K562 (cell line): Measurements from ENCODE around the gene WFIKKN2. TPM values are rescaled to one million over a fixed set of nuclear protein-coding genes. Genes with fewer than 3 reads are reported as not detected.
A peak's percentile ranks its signal among the peaks of the same experiment; 100 is the strongest.

ENCODE experiments used
- ASH1L ChIP-seq: fragments of 450-650 bp; IDR thresholded peaks from 2 replicates; pipeline ENCODE4 v1.6.1; 2018; ENCODE audit warnings: borderline replicate concordance, mild to moderate bottlenecking, low read depth; ENCODE audit not compliant: partially characterized antibody
- CHD1 ChIP-seq: fragments of 200-600 bp; sonication (generic); IDR thresholded peaks from one replicate; pipeline ENCODE4 v1.6.1; 2012; ENCODE audit warnings: mild to moderate bottlenecking, moderate library complexity, low read length, inconsistent platforms
- GTF2A2 ChIP-seq: IDR thresholded peaks from 2 replicates; pipeline ENCODE4 v1.6.1; 2016; ENCODE audit warnings: mild to moderate bottlenecking, missing genetic modification characterization, missing compliant biosample characterization
- KDM4B ChIP-seq, 2 experiments: fragments of 450-650 bp in 1 of 2; sonication (generic) in 1 of 2; IDR thresholded peaks; 2 replicates each; pipeline ENCODE4 v1.6.1; 2016 to 2017; ENCODE audit warnings: borderline replicate concordance in 2 of 2, antibody characterized with exemption in 1 of 2, low read depth in 1 of 2, mild to moderate bottlenecking in 1 of 2
- PHB2 ChIP-seq: fragments of 450-650 bp; IDR thresholded peaks from 2 replicates; pipeline ENCODE4 v1.6.1; 2017; ENCODE audit warnings: low read depth
- PTRF ChIP-seq: fragments of 450-650 bp; IDR thresholded peaks from 2 replicates; pipeline ENCODE4 v1.6.1; 2016; ENCODE audit warnings: mild to moderate bottlenecking, missing genetic modification characterization, missing compliant biosample characterization
- RAD51 ChIP-seq: fragments of 450-650 bp; IDR thresholded peaks from 2 replicates; pipeline ENCODE4 v1.7.1; 2016; ENCODE audit warnings: low read depth, mild to moderate bottlenecking, borderline replicate concordance
- RFX1 ChIP-seq: fragments of 450-650 bp; IDR thresholded peaks from 2 replicates; pipeline ENCODE4 v1.6.1; 2016; ENCODE audit warnings: mild to moderate bottlenecking, moderate library complexity
- TBL1XR1 ChIP-seq, 2 experiments: IDR thresholded peaks; 2 replicates each; pipeline ENCODE4 v1.6.1; 2012; ENCODE audit warnings: improper control_type of control experiment in 2 of 2, low read length in 2 of 2, mild to moderate bottlenecking in 1 of 2
- TCF3 ChIP-seq: sonication (generic); formaldehyde crosslinking; IDR thresholded peaks from 2 replicates; pipeline ENCODE4 v1.4.0; 2020; ENCODE audit warnings: mild to moderate bottlenecking, missing genetic modification reagents
- TRIM24 ChIP-seq, 2 experiments: fragments of 450-650 bp; IDR thresholded peaks; 2 replicates each; pipeline ENCODE4 v1.6.1; 2016
- XRCC4 ChIP-seq: IDR thresholded peaks from one replicate; pipeline ENCODE4 v1.6.1; 2011; ENCODE audit not compliant: insufficient read depth, insufficient read length; ENCODE audit errors: extremely low read depth
- ZNF146 ChIP-seq: IDR thresholded peaks from one replicate; pipeline ENCODE4 v1.6.1; 2018; ENCODE audit warnings: missing compliant biosample characterization; ENCODE audit not compliant: unreplicated experiment
- ZNF175 ChIP-seq: fragments of 200-800 bp; sonication (Bioruptor generic); IDR thresholded peaks from 2 replicates; pipeline ENCODE4 v1.6.1; 2016; ENCODE audit warnings: low read depth, mild to moderate bottlenecking, missing genetic modification characterization, missing compliant biosample characterization
- ZNF232 ChIP-seq: sonication (generic); formaldehyde crosslinking; IDR thresholded peaks from 2 replicates; pipeline ENCODE4 v1.8.0; 2022; ENCODE audit warnings: mild to moderate bottlenecking, missing genetic modification reagents
- ZSCAN29 ChIP-seq: fragments of 450-650 bp; IDR thresholded peaks from 2 replicates; pipeline ENCODE4 v1.6.1; 2017
- polyA plus RNA-seq, 8 experiments: library from polyadenylated mRNA; depleted of rRNA in 4 of 8; stranded (reverse) in 5 of 8; unstranded in 3 of 8; fragments of >200 nt; fragmentation: Nextera tagmentation in 2 of 8; fragmentation: Illumina TruSeq in 1 of 8; extraction: Ambion mirVana in 2 of 8; extraction: Trizol in 1 of 8; gene quantifications; 2 replicates each; pipeline versions ENCODE4 v1.2.1 to v1.2.3, GENCODE V29; 2011 to 2014; ENCODE audit warnings: inconsistent platforms in 1 of 8, missing spikeins in 1 of 8
- total RNA-seq, 7 experiments: library from RNA; depleted of rRNA in 6 of 7; stranded (reverse); fragments of >200 nt in 6 of 7; fragmentation: Illumina TruSeq in 2 of 7; extraction: Trizol in 2 of 7; gene quantifications; 2 replicates each; pipeline versions ENCODE4 v1.2.1 to v1.2.3, GENCODE V29; 2011 to 2021; ENCODE audit warnings: low replicate concordance in 1 of 7
- TF ChIP-seq, protein P1 (sequence below): sonication (generic); formaldehyde crosslinking; IDR thresholded peaks from 2 replicates; pipeline ENCODE4 v1.4.0; 2020; ENCODE audit warnings: mild to moderate bottlenecking, missing genetic modification reagents
- TF ChIP-seq, protein P2 (sequence below): fragments of 250-450 bp; sonication (Bioruptor Pico); IDR thresholded peaks from 2 replicates; pipeline ENCODE4 v1.4.0; 2020; ENCODE audit warnings: mild to moderate bottlenecking
- TF ChIP-seq, protein P3 (sequence below): fragments of 450-650 bp; IDR thresholded peaks from 2 replicates; pipeline ENCODE4 v1.6.1; 2016; ENCODE audit warnings: antibody characterized with exemption
- TF ChIP-seq, protein P4 (sequence below): fragments of 250-450 bp; sonication (Bioruptor Pico); IDR thresholded peaks from 2 replicates; pipeline ENCODE4 v1.4.0; 2020; ENCODE audit warnings: borderline replicate concordance
- TF ChIP-seq, protein P5 (sequence below): sonication (generic); IDR thresholded peaks from 2 replicates; pipeline ENCODE4 v1.6.1; 2016

The WFIKKN2 gene
- total and polyA plus RNA-seq, 9 of the 15 experiments (the other 6 are each of a cell fraction or from before 2014, with no cell fraction given) = 0.07 TPM; not detected in 8

DNA sequence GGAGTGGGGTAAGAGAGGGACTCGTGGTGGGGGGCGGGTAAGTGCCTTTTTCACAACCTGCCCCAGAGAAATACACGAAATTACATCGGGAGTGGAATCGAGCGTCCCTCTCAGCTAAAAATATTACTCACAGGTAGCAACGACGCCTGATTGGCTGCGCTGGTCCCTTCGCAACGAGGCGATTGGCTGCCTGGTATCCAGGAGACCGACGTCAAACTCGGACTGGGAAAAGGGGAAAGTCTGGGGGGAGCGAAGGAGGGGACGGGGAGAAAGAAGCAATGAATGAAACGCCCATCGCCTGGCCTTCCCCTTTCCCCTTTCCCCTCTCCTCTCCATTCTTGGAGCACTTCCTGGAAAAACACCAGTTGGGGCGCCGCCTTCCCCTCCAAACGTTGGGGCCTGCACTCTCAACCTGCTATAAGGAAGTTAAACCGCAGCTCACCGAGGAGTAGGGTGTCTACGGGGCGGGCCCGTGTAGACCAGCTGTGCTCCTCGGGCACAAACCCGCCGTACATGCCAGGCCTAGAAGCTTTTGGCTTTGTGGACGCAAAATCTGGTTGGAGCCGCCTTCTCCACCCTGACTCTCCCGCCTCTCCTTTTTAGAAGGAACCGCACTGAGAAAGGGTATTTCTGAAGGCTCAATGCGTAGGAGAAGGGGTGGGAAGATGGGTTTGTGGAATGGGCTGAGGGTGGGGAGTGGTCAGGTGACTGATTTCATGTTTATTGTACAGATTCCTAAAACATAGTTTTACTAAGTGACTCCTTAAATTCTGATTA, 32.2 kb downstream of the WFIKKN2 start (continued):
- TF ChIP-seq, protein P1, sequence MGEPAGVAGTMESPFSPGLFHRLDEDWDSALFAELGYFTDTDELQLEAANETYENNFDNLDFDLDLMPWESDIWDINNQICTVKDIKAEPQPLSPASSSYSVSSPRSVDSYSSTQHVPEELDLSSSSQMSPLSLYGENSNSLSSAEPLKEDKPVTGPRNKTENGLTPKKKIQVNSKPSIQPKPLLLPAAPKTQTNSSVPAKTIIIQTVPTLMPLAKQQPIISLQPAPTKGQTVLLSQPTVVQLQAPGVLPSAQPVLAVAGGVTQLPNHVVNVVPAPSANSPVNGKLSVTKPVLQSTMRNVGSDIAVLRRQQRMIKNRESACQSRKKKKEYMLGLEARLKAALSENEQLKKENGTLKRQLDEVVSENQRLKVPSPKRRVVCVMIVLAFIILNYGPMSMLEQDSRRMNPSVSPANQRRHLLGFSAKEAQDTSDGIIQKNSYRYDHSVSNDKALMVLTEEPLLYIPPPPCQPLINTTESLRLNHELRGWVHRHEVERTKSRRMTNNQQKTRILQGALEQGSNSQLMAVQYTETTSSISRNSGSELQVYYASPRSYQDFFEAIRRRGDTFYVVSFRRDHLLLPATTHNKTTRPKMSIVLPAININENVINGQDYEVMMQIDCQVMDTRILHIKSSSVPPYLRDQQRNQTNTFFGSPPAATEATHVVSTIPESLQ (CRISPR knock-in tag) = no peak; the same call in 1 of the 2 replicates
- TF ChIP-seq ZNF175 = no peak
- TF ChIP-seq, protein P2, sequence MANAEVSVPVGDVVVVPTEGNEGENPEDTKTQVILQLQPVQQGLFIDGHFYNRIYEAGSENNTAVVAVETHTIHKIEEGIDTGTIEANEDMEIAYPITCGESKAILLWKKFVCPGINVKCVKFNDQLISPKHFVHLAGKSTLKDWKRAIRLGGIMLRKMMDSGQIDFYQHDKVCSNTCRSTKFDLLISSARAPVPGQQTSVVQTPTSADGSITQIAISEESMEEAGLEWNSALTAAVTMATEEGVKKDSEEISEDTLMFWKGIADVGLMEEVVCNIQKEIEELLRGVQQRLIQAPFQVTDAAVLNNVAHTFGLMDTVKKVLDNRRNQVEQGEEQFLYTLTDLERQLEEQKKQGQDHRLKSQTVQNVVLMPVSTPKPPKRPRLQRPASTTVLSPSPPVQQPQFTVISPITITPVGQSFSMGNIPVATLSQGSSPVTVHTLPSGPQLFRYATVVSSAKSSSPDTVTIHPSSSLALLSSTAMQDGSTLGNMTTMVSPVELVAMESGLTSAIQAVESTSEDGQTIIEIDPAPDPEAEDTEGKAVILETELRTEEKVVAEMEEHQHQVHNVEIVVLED = no peak
- TF ChIP-seq CHD1 = no peak
- peak; percentile 67 for TF ChIP-seq RAD51
- TF ChIP-seq TRIM24 (IDR thresholded peaks at IDR 0.05) = no peak
- no peak for TF ChIP-seq XRCC4
- 0 out of 4 replicates have a peak, but pooled peaks of 1 of the 2 experiments have one; percentile 7 for TF ChIP-seq TBL1XR1 (IDR thresholded peaks at IDR 0.05; ENCODE audit: low read length in 2 of 2)
- no peak for TF ChIP-seq PTRF (tag)
- TF ChIP-seq ZSCAN29 = peak; percentile 99
- no peak; the same call in 1 of the 2 replicates for TF ChIP-seq TCF3 (CRISPR knock-in tag)
- peak; percentile 96 for TF ChIP-seq RFX1
- no peak for TF ChIP-seq GTF2A2 (tag)
- TF ChIP-seq, protein P3, sequence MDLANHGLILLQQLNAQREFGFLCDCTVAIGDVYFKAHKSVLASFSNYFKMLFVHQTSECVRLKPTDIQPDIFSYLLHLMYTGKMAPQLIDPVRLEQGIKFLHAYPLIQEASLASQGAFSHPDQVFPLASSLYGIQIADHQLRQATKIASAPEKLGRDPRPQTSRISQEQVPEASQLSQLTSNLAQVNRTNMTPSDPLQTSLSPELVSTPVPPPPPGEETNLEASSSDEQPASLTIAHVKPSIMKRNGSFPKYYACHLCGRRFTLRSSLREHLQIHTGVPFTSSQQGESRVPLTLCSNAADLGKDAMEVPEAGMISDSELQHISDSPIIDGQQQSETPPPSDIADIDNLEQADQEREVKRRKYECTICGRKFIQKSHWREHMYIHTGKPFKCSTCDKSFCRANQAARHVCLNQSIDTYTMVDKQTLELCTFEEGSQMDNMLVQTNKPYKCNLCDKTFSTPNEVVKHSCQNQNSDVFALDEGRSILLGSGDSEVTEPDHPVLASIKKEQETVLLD = peak; percentile 51; the same call in 1 of the 2 replicates
- TF ChIP-seq, protein P4, sequence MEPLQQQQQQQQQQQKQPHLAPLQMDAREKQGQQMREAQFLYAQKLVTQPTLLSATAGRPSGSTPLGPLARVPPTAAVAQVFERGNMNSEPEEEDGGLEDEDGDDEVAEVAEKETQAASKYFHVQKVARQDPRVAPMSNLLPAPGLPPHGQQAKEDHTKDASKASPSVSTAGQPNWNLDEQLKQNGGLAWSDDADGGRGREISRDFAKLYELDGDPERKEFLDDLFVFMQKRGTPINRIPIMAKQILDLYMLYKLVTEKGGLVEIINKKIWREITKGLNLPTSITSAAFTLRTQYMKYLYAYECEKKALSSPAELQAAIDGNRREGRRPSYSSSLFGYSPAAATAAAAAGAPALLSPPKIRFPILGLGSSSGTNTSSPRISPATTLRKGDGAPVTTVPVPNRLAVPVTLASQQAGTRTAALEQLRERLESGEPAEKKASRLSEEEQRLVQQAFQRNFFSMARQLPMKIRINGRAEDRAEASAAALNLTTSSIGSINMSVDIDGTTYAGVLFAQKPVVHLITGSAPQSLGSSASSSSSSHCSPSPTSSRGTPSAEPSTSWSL (CRISPR knock-in tag) = no peak
- no peak for TF ChIP-seq KDM4B (IDR thresholded peaks at IDR 0.05; ENCODE audit: borderline replicate concordance in 2 of 2, low read depth in 1 of 2)
- TF ChIP-seq PHB2 = no peak
- TF ChIP-seq, protein P5, sequence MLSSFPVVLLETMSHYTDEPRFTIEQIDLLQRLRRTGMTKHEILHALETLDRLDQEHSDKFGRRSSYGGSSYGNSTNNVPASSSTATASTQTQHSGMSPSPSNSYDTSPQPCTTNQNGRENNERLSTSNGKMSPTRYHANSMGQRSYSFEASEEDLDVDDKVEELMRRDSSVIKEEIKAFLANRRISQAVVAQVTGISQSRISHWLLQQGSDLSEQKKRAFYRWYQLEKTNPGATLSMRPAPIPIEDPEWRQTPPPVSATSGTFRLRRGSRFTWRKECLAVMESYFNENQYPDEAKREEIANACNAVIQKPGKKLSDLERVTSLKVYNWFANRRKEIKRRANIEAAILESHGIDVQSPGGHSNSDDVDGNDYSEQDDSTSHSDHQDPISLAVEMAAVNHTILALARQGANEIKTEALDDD = no peak
- TF ChIP-seq ASH1L = peak; percentile 75
- no peak for TF ChIP-seq ZNF232
- TF ChIP-seq ZNF146 = no peak
